Fibroblast of peridontal ligament (primary cell): ENCODE data around the gene RNH1.
A peak's percentile ranks its signal among the peaks of the same experiment; 100 is the strongest.

Source experiments
- DNase-seq: peaks from one replicate; pipeline ENCODE4 v3.0.0-alpha.2; 2010; ENCODE audit errors: extremely low read depth

RNH1 gene

GRCh38 chr11:477052-477715 is 29.9 kb downstream of the RNH1 start:
- peak; percentile 28 for DNase-seq

- DNase-seq, result no peak
Observed at GRCh38 chr11:476416-476815, 30.6 kb downstream of the RNH1 start.

GRCh38 chr11:475941-476340 is 31.1 kb downstream of the RNH1 start:
- no peak for DNase-seq

GRCh38 chr11:474914-475506 is 32.0 kb downstream of the RNH1 start:
- no peak for DNase-seq

GRCh38 chr11:473962-474785 is 32.9 kb downstream of the RNH1 start:
- no peak for DNase-seq

GRCh38 chr11:473415-473814 is 33.6 kb downstream of the RNH1 start:
- no peak for DNase-seq

- no peak for DNase-seq
Observed at GRCh38 chr11:472816-473215, 34.2 kb downstream of the RNH1 start.

GRCh38 chr11:472272-472671 is 34.8 kb downstream of the RNH1 start:
- no peak for DNase-seq

- DNase-seq, result no peak
Observed at GRCh38 chr11:471468-472145, 35.4 kb downstream of the RNH1 start.

GRCh38 chr11:469684-470560 is 37.1 kb downstream of the RNH1 start:
- peak; percentile 87 for DNase-seq

GRCh38 chr11:469026-469683 is 37.9 kb downstream of the RNH1 start:
- peak; percentile 44 for DNase-seq

GRCh38 chr11:468493-468892 is 38.5 kb downstream of the RNH1 start:
- no peak for DNase-seq

- peak; percentile 13 for DNase-seq
Observed at GRCh38 chr11:468036-468435, 39.0 kb downstream of the RNH1 start.

- DNase-seq, result no peak
Observed at GRCh38 chr11:465896-466530, 41.0 kb downstream of the RNH1 start.

- DNase-seq, result no peak
Observed at GRCh38 chr11:464316-464715, 42.7 kb downstream of the RNH1 start.

- DNase-seq, result no peak
Observed at GRCh38 chr11:462107-462890, 44.7 kb downstream of the RNH1 start.

- no peak for DNase-seq
Observed at GRCh38 chr11:461626-462025, 45.4 kb downstream of the RNH1 start.

- DNase-seq, result no peak
Observed at GRCh38 chr11:460331-461199, 46.5 kb downstream of the RNH1 start.
